Measurements from ENCODE around the gene CAMTA1. TPM values are rescaled to one million over a fixed set of nuclear protein-coding genes. Genes with fewer than 3 reads are reported as not detected.

CAMTA1 gene
- total and polyA plus RNA-seq, 8 donors, result 42.8 to 213 (median 118) TPM

DNA sequence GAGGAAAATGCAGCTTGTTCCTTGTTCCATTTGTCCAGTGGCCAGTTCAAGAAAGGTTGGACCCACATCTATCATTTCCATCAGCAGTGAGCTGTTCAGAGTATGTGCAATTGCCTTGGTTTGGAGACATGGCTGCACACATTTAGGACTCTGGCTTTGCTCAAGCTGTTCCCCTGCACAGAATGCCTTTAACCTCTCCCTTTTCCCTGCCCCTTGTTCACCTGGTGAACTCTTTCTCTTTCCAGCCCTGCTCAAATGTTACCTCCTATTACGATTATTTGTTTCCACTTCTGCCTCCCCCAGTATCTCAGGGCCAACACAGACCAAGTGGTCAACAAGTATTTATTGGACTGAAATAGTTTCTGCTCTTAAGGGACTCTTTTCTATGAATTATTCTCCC, 385.9 kb downstream of the CAMTA1 start:
- Histone ChIP-seq H3K27me3 (peaks cover 0 to 40% (median 0%) of the 10 kb centered on the region in 3 donors), H3K4me1 (no peaks in the 10 kb centered on the region), H3K4me3 (no peak overlapping the region), H3K36me3 (no peaks in the 10 kb centered on the region), H3K27ac (no peak overlapping the region), H3K9me3 (no peaks in the 10 kb centered on the region)
- DNase-seq, result no peak
- TF ChIP-seq EP300 (IDR thresholded peaks at IDR 0.05) (no peak), POLR2AphosphoS5 (IDR thresholded peaks at IDR 0.05) (no peak), POLR2A (IDR thresholded peaks at IDR 0.05) (no peak)
- TF ChIP-seq, protein P1, sequence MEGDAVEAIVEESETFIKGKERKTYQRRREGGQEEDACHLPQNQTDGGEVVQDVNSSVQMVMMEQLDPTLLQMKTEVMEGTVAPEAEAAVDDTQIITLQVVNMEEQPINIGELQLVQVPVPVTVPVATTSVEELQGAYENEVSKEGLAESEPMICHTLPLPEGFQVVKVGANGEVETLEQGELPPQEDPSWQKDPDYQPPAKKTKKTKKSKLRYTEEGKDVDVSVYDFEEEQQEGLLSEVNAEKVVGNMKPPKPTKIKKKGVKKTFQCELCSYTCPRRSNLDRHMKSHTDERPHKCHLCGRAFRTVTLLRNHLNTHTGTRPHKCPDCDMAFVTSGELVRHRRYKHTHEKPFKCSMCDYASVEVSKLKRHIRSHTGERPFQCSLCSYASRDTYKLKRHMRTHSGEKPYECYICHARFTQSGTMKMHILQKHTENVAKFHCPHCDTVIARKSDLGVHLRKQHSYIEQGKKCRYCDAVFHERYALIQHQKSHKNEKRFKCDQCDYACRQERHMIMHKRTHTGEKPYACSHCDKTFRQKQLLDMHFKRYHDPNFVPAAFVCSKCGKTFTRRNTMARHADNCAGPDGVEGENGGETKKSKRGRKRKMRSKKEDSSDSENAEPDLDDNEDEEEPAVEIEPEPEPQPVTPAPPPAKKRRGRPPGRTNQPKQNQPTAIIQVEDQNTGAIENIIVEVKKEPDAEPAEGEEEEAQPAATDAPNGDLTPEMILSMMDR (IDR thresholded peaks at IDR 0.05), result no peak
- 52 to 72% (median 65%) methylated on average over 1 of the region's 1 CpG for WGBS, 5 donors
- intact Hi-C loops (cut with DNase I; ENCODE audit: low total_unique reads), result no loop called here

DNA sequence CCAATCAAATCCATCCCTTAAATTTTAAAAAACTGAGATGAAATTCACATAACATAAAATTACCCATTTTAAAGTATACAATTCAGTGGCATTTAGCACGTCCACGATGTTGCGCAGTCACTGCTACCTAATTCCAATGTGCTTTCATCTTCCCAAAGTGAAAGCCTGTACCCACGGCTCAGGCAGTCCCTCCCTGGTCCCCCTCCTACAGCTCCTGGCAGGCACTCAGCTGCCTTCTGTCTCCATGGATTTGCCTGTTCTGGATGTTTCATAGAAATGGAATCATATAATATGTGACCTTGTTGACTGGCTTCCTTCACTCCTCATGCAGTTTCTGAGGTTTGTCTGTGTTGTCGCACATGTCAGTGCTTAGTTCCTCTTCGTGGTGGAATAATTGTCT, 386.3 kb downstream of the CAMTA1 start:
- WGBS, 5 donors, result 70 to 82% (median 73%) methylated on average over 6 of the region's 6 CpGs
- no peak for DNase-seq
- Histone ChIP-seq H3K27me3 (peaks cover 0 to 44% (median 0%) of the 10 kb centered on the region in 3 donors), H3K27ac (no peak overlapping the region), H3K9me3 (no peaks in the 10 kb centered on the region), H3K4me3 (no peak overlapping the region), H3K36me3 (no peaks in the 10 kb centered on the region), H3K4me1 (no peaks in the 10 kb centered on the region)
- intact Hi-C loops (cut with DNase I; ENCODE audit: low total_unique reads), result no loop called here
- TF ChIP-seq EP300 (IDR thresholded peaks at IDR 0.05) (no peak), POLR2AphosphoS5 (IDR thresholded peaks at IDR 0.05) (no peak), POLR2A (IDR thresholded peaks at IDR 0.05) (no peak)
- TF ChIP-seq, protein P1 (IDR thresholded peaks at IDR 0.05), result no peak

DNA sequence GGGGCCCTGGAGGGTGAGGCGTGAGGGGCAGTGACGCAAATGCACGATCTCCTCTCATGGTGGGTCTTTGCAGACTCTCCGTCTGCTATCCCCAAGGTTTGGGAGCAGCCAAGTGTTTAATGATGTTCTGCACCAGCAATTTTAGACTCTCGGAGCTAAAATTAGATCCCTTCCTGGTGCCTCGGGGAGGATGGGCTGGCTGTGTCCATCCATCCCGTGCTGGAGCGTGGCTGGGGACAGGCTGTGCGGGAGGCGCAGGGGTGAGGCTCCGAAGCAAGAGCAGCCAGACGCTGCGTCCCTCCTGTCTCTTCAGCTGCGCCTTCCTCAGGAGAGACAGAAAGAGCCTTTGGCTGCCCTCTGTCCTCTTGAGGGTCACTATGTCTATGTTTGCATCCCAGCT, 387.6 kb downstream of the CAMTA1 start:
- intact Hi-C loops (cut with DNase I; ENCODE audit: low total_unique reads), result no loop called here
- H3K36me3 ChIP-seq, result no peaks in the 10 kb centered on the region
- 61 to 82% (median 78%) methylated on average over 10 to 14 of the region's 14 CpGs for WGBS, 5 donors
- no peaks in the 10 kb centered on the region for H3K4me1 ChIP-seq
- H3K27me3 ChIP-seq, result peaks cover 0 to 57% (median 0%) of the 10 kb centered on the region in 3 donors
- H3K9me3 ChIP-seq, result no peaks in the 10 kb centered on the region
- H3K4me3 ChIP-seq, result no peak overlapping the region
- no peak overlapping the region for H3K27ac ChIP-seq
- DNase-seq, result no peak
- TF ChIP-seq EP300 (IDR thresholded peaks at IDR 0.05) (no peak), POLR2A (IDR thresholded peaks at IDR 0.05) (no peak)
- TF ChIP-seq, protein P1 (IDR thresholded peaks at IDR 0.05), result no peak

DNA sequence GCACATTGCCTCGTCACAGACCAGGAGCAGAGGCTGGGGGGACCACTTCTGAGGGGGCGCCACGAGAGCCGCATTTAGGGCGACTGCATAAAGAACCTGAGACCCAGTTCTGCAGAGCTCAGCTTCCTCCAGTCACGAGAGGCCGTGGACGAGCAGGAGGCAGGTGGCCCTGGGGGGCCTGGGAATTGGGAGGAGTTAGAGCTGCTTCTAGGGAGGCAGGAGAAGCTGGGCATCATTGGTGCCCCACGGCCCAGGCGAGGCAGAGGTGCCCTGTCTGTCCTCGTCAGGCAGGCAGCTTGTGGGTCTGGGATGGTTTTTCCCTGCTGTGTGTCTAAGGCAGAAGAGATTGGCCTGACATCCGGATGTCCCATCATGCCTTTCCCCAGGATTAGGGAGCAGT, 389.3 kb downstream of the CAMTA1 start:
- no peaks in the 10 kb centered on the region for H3K9me3 ChIP-seq
- peaks cover 0 to 67% (median 0%) of the 10 kb centered on the region in 3 donors for H3K27me3 ChIP-seq
- no peak overlapping the region for H3K27ac ChIP-seq
- DNase-seq, result no peak
- intact Hi-C loops (cut with DNase I; ENCODE audit: low total_unique reads), result no loop called here
- H3K4me1 ChIP-seq, result no peaks in the 10 kb centered on the region
- 81 to 87% (median 87%) methylated on average over 11 to 12 of the region's 12 CpGs for WGBS, 5 donors
- TF ChIP-seq POLR2A (IDR thresholded peaks at IDR 0.05) (no peak), POLR2AphosphoS5 (IDR thresholded peaks at IDR 0.05) (no peak), EP300 (IDR thresholded peaks at IDR 0.05) (no peak)
- TF ChIP-seq, protein P1 (IDR thresholded peaks at IDR 0.05), result no peak
- H3K4me3 ChIP-seq, result no peak overlapping the region
- no peaks in the 10 kb centered on the region for H3K36me3 ChIP-seq

Data from stomach (tissue), 9 donors.